Activated CD4-positive, alpha-beta T cell treated with anti-CD3 and anti-CD28 coated beads, Interleukin-2, amount 10 ng/mL, durations not matched to agents 24 days and 14 days (primary cell): ENCODE data around the gene OR6C76. TPM values are rescaled to one million over a fixed set of nuclear protein-coding genes. Genes with fewer than 3 reads are reported as not detected.
"Not testable (repeated sequence)": the region's sequence is repeated elsewhere in the genome, so short reads cannot be mapped to it uniquely, and the experiment has no call there.

Source experiments
- DNase-seq: peaks from one replicate; pipeline ENCODE4 v3.0.0; 2022
- H3K27ac Mint-ChIP-seq: one replicate; pipeline ENCODE4 v1.8.0; 2022; ENCODE audit warnings: mild to moderate bottlenecking, mixed read lengths
- H3K27me3 Mint-ChIP-seq: one replicate; pipeline ENCODE4 v1.8.0; 2022; ENCODE audit warnings: mixed read lengths
- H3K36me3 Mint-ChIP-seq: one replicate; pipeline ENCODE4 v1.8.0; 2022; ENCODE audit warnings: low read depth, mild to moderate bottlenecking, mixed read lengths
- H3K4me1 Mint-ChIP-seq: one replicate; pipeline ENCODE4 v1.8.0; 2021; ENCODE audit warnings: mixed read lengths
- H3K4me3 Mint-ChIP-seq: one replicate; pipeline ENCODE4 v1.8.0; 2022; ENCODE audit warnings: mild to moderate bottlenecking, moderate library complexity, mixed read lengths
- H3K9me3 Mint-ChIP-seq: one replicate; pipeline ENCODE4 v1.8.0; 2021; ENCODE audit warnings: mixed read lengths
- intact Hi-C: fragments of 100-400 bp; cut with micrococcal nuclease; formaldehyde crosslinking; loops from one replicate; pipeline ENCODE4 v1.15.1; 2023
- total RNA-seq: library from RNA; stranded (reverse); gene quantifications from 2 replicates; pipeline ENCODE4 v1.2.3, GENCODE V29; 2022

OR6C76 gene
- total RNA-seq, 1 donor from 2014 or later = not detected

- no peaks in the 10 kb centered on the region for H3K36me3 Mint-ChIP-seq
- no peak for DNase-seq
- intact Hi-C loops = no loop called here
- H3K9me3 Mint-ChIP-seq = no peaks in the 10 kb centered on the region
- H3K27me3 Mint-ChIP-seq = peaks cover 6% of the 10 kb centered on the region
- H3K27ac Mint-ChIP-seq = no peak overlapping the region
- H3K4me1 Mint-ChIP-seq = no peaks in the 10 kb centered on the region
- H3K4me3 Mint-ChIP-seq = no peak overlapping the region
These were observed 2.5 kb downstream of the OR6C76 start for GRCh38 chr12:55428331-55429243.

DNA sequence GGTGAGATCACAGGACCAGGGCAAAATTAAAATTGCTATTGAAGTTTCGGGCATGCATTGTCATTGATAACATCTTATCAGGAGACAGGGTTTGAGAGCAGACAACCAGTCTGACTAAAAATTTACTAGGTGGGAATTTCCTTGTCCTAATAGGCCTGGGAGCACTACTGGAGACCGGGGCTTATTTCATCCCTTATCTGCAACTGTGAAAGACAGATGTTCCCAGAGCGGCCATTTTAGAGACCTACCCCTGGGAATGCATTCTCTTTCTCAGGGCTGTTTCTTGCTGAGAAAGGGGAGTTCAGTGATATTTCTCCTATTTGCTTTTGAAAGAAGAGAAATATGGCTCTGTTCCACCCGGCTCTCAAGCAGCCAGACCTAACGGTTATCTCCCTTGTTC, 15.2 kb downstream of the OR6C76 start:
- H3K27ac Mint-ChIP-seq, H3K4me1 Mint-ChIP-seq, H3K27me3 Mint-ChIP-seq, H3K4me3 Mint-ChIP-seq, DNase-seq, H3K9me3 Mint-ChIP-seq, H3K36me3 Mint-ChIP-seq, intact Hi-C loops: not testable (repeated sequence)

- Mint-ChIP-seq H3K4me3 (no peak within 1 kb of the TSS), H3K27me3 (peaks cover 5% of the 10 kb centered on the region), H3K36me3 (no peaks in the 10 kb centered on the region), H3K27ac (no peak within 1 kb of the TSS), H3K4me1 (no peaks in the 10 kb centered on the region), H3K9me3 (no peaks in the 10 kb centered on the region)
- intact Hi-C loops = no loop called here
- no peak for DNase-seq
These were observed 17.7 kb downstream of the OR6C76 start, which contains the start of gene OR6C2 for GRCh38 chr12:55443776-55444175. Gene OR6C2, plus strand, starts transcription at chr12:55444076. Its CDS starts 8,138 bp downstream, at chr12:55452214.

DNA sequence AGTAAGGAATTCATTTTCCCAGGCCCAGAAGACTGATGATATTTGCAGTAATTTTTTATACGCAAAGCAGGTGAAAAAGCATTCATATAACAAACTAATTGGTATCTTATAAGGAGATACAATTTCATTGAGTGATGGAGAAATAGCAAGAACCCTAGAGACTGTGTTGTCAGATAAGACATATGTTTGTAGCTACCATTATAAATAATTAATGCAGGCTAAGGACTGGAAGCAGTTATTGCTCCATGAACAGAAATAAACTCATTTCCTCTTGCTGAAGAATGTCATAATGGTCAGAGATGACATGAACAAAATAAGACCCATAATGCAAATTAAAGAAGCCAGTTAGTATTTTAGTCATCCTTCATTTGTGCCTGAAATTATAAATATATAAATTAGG, 19.3 kb downstream of the OR6C76 start:
- DNase-seq = no peak
- Mint-ChIP-seq H3K36me3 (no peaks in the 10 kb centered on the region), H3K9me3 (no peaks in the 10 kb centered on the region), H3K4me1 (no peaks in the 10 kb centered on the region), H3K27ac (no peak overlapping the region), H3K27me3 (peaks cover 5% of the 10 kb centered on the region), H3K4me3 (no peak overlapping the region)
- intact Hi-C loops = no loop called here

DNA sequence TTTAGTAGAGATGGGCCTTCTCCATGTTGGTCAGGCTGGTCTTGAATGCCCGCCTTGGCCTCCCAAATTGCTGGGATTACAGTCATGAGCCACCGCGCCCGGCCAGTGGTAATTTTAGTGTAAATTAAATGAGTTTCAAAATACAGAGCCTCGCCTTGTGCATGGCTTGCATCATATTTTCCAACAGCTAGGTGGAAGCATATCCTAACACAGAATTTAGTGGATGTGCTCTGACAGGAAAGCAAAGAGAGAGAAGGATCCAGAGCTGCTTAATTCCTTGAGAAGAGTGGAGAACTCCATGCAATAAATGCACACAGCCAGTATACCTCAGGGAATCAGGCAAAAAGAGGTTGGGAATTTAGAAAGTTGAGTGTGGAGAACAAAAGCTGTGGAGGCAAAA, 20.3 kb downstream of the OR6C76 start:
- H3K4me3 Mint-ChIP-seq = no peak overlapping the region
- H3K4me1 Mint-ChIP-seq = no peaks in the 10 kb centered on the region
- H3K9me3 Mint-ChIP-seq = no peaks in the 10 kb centered on the region
- H3K27me3 Mint-ChIP-seq = peaks cover 5% of the 10 kb centered on the region
- DNase-seq = no peak
- H3K36me3 Mint-ChIP-seq = no peaks in the 10 kb centered on the region
- no peak overlapping the region for H3K27ac Mint-ChIP-seq
- intact Hi-C loops = no loop called here

DNA sequence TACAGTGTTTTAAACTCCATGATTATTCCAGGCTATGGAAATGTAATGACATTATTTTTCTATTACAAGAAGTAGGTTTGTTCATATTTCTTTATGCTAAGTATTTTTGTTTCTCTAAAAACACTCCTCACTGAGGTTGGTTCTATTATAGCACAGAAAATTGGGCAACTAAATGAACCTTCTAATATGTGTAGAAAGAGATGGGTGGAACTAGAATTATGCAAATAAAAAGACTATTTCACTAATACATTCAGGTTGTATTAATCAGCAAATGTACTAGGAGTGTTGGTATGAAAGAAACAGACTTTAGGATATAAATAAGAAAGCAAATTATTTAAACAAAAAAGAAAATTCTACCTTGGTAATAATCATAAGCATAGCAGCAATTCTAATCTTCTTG, 22.8 kb downstream of the OR6C76 start:
- Mint-ChIP-seq H3K36me3 (no peaks in the 10 kb centered on the region), H3K4me1 (no peaks in the 10 kb centered on the region), H3K4me3 (no peak overlapping the region), H3K9me3 (no peaks in the 10 kb centered on the region), H3K27me3 (peaks cover 6% of the 10 kb centered on the region), H3K27ac (no peak overlapping the region)
- no peak for DNase-seq
- intact Hi-C loops = no loop called here

GRCh38 chr12:55464926-55465325, 38.9 kb downstream of the OR6C76 start:
- H3K9me3 Mint-ChIP-seq, intact Hi-C loops, H3K4me3 Mint-ChIP-seq, H3K27ac Mint-ChIP-seq, H3K4me1 Mint-ChIP-seq, H3K27me3 Mint-ChIP-seq, H3K36me3 Mint-ChIP-seq, DNase-seq: not testable (repeated sequence)

DNA sequence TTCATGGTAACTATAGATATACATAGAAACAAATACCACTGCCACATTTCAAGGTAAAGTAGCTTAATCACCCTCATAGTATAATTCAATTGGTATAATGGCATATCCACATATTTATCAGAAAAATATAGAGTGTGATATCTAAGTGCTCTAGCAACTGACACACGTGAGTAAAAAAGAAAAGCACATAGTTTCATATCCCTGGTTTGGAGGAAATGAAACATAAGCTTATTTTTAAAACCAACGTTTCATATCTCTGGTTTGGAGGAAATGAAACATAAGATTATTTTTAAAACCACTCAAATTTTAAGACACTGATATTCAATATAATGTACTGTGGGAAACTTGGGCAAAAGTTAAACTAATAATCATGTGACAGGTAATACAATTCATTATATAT, 41.8 kb downstream of the OR6C76 start:
- Mint-ChIP-seq H3K4me1 (no peaks in the 10 kb centered on the region), H3K9me3 (peaks cover 5% of the 10 kb centered on the region), H3K27me3 (peaks cover 6% of the 10 kb centered on the region), H3K36me3 (no peaks in the 10 kb centered on the region), H3K4me3 (no peak overlapping the region), H3K27ac (no peak overlapping the region)
- intact Hi-C loops = no loop called here
- DNase-seq = no peak

- no peak for DNase-seq
- H3K27me3 Mint-ChIP-seq = peaks cover 6% of the 10 kb centered on the region
- peaks cover 2% of the 10 kb centered on the region for H3K9me3 Mint-ChIP-seq
- H3K4me1 Mint-ChIP-seq = no peaks in the 10 kb centered on the region
- no peak overlapping the region for H3K27ac Mint-ChIP-seq
- H3K4me3 Mint-ChIP-seq = no peak overlapping the region
- no peaks in the 10 kb centered on the region for H3K36me3 Mint-ChIP-seq
- intact Hi-C loops = no loop called here
These were observed 43.2 kb downstream of the OR6C76 start for GRCh38 chr12:55469291-55469690.

GRCh38 chr12:55470088-55470829, 44.2 kb downstream of the OR6C76 start, which contains the start of gene OR6C70:
Gene OR6C70, minus strand, starts transcription at chr12:55470138. Its CDS starts 0 bp downstream, at chr12:55470138.
- H3K9me3 Mint-ChIP-seq = no peaks in the 10 kb centered on the region
- H3K27me3 Mint-ChIP-seq = peaks cover 6% of the 10 kb centered on the region
- no peaks in the 10 kb centered on the region for H3K4me1 Mint-ChIP-seq
- intact Hi-C loops = no loop called here
- H3K27ac Mint-ChIP-seq = no peak within 1 kb of the TSS
- DNase-seq = no peak
- H3K36me3 Mint-ChIP-seq = no peaks in the 10 kb centered on the region
- H3K4me3 Mint-ChIP-seq = no peak within 1 kb of the TSS

- Mint-ChIP-seq H3K36me3 (no peaks in the 10 kb centered on the region), H3K27ac (no peak overlapping the region), H3K27me3 (peaks cover 6% of the 10 kb centered on the region), H3K9me3 (no peaks in the 10 kb centered on the region), H3K4me1 (no peaks in the 10 kb centered on the region), H3K4me3 (no peak overlapping the region)
- intact Hi-C loops = no loop called here
- DNase-seq = no peak
These were observed 46.2 kb downstream of the OR6C76 start for GRCh38 chr12:55472264-55472663.

Other genes starting within 250 kb of the OR6C76 start
- gene OR10A7, start 205.2 kb upstream of the OR6C76 start, total RNA-seq = not detected in 2 replicates
- gene OR6C74, start 181.6 kb upstream of the OR6C76 start, total RNA-seq = not detected in 2 replicates
- not detected in 2 replicates for gene OR6C6, start 129.7 kb upstream of the OR6C76 start, total RNA-seq
- not detected in 2 replicates for gene OR6C1, start 111.9 kb upstream of the OR6C76 start, total RNA-seq
- gene OR6C3, start 95.5 kb upstream of the OR6C76 start, total RNA-seq = not detected in 2 replicates
- gene OR6C75, start 63.3 kb upstream of the OR6C76 start, total RNA-seq = not detected in 2 replicates
- gene OR6C65, start 25.7 kb upstream of the OR6C76 start, total RNA-seq = not detected in 2 replicates
- gene OR6C2, start 17.8 kb downstream of the OR6C76 start, total RNA-seq = not detected in 2 replicates
- not detected in 2 replicates for gene OR6C70, start 43.9 kb downstream of the OR6C76 start, total RNA-seq
- not detected in 2 replicates for gene OR6C68, start 66.1 kb downstream of the OR6C76 start, total RNA-seq
- not detected in 2 replicates for gene OR6C4, start 123.3 kb downstream of the OR6C76 start, total RNA-seq
- not detected in 2 replicates for gene OR2AP1, start 146.2 kb downstream of the OR6C76 start, total RNA-seq
- not detected in 2 replicates for gene OR10P1, start 210.6 kb downstream of the OR6C76 start, total RNA-seq